ENCODE measurements around the gene TGFA.

TGFA gene

GRCh38 chr2:70420143-70420542, 133.5 kb downstream of the TGFA start:
- DNase-seq: no peak

- no peak for DNase-seq
Measured at GRCh38 chr2:70418514-70418913, 135.1 kb downstream of the TGFA start.

GRCh38 chr2:70417011-70417410, 136.6 kb downstream of the TGFA start:
- DNase-seq: no peak

GRCh38 chr2:70412294-70413070, 141.1 kb downstream of the TGFA start:
- no peak for DNase-seq

GRCh38 chr2:70411483-70412125, 142.0 kb downstream of the TGFA start:
- no peak for DNase-seq

GRCh38 chr2:70403267-70404053, 150.2 kb downstream of the TGFA start:
- no peak for DNase-seq

- no peak for DNase-seq
Measured at GRCh38 chr2:70400539-70400938, 153.1 kb downstream of the TGFA start.

GRCh38 chr2:70399046-70399445, 154.6 kb downstream of the TGFA start:
- no peak for DNase-seq
